SH-SY5Y (cell line): ENCODE data around the gene PBRM1.

Experiments used
- GATA2 ChIP-seq: IDR thresholded peaks from 2 replicates; pipeline ENCODE4 v1.6.1; 2011; ENCODE audit warnings: mild to moderate bottlenecking, low read depth, low read length
- GATA3 ChIP-seq: IDR thresholded peaks from 2 replicates; pipeline ENCODE4 v1.6.1; 2011; ENCODE audit warnings: low read depth, mild to moderate bottlenecking, low read length, moderate library complexity

The PBRM1 gene

DNA sequence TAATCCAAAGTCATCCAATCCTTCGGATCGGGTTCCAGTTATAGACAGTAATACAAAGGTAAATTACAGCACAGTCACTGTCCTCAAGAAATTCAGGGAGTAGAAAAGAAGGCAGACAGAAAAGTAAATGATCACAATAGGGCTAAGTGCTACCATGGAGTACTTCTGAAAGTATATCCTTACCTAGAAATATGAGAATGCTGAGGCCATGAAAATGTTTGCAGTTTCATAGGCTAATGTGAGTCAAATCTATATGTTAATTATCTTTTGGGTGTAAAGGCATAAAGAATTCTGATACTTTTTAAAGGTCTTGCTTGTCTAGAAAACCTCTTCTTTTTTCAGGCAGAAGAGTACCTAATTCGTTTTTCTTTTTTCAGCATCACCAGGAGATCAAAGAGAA, 29.8 kb downstream of the PBRM1 start:
- no peak for TF ChIP-seq GATA2
- no peak for TF ChIP-seq GATA3

DNA sequence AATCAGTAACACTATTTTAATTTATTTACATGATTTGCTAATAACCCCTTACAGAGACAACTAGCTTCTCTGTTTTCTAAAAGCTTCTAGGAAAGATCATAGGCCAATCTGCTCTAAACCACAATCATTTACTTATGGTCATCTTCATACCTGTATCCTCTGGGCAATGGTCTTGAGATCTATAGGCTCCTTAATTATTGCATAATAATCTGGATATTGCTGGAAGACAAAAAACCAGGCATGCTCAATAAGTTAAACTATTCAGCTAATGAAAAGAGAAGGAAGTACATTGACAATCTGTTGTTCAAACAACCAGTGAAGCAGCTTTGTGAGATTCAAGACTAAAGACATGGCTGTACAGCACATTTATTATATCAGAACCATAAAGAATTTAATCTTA, 34.1 kb downstream of the PBRM1 start:
- TF ChIP-seq GATA2, result no peak
- TF ChIP-seq GATA3, result no peak

- TF ChIP-seq GATA2, result no peak
- no peak for TF ChIP-seq GATA3
Measured at GRCh38 chr3:52650439-52650838, 35.3 kb downstream of the PBRM1 start.

DNA sequence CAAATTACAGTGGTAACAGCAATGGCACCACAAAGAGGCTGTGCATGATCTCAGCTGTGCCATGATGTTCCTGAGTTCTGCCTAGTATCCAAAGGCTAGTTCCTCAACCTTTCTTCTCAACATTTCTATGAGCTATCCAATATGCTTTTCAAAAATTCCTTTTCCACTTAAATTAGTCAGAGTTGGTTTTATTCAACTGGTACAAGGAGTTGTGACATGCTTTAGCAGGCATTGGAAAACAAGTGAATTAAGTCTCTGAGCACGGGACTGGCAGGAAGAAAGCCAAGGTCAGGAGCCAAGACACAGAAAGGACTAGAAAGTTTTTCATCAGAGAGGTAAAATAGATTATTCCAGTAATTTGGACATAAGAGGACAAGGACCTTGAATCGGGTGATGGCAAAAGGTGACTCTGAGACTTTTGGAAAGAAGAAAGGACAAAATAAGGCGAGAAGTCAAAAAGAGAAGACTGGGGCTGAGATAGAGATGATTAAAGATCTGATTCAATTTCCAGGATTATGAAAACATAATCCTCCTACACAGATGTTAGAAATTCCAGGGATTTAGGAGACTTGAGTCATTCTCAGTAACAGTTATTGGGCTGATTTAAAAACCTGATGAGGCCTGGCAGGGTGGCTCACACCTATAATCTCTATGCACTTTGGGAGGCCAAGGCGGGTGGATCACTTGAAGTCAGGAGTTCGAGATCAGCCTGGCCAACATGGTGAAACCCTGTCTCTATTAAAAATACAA, 36.1 kb downstream of the PBRM1 start:
- TF ChIP-seq GATA3 (no peak), GATA2 (no peak)

DNA sequence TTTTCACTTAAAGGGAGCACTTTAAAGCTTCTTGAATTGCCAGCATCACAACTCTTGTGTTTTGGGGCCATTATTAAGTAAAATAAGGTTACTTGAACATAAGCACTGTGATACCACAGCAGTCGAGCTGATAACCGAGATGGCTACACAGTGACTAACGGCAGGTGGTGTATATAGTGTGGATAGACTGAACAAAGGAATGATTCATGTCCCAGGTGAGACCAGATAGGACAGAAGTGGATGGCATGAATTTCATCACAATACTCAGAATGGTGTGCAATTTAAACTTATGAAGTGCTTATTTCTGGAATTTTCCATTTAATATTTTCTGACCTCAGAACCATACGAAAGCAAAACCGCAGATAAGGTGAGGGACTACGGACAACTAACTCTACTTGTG, 40.2 kb downstream of the PBRM1 start:
- TF ChIP-seq GATA2 (no peak), GATA3 (no peak)

- no peak for TF ChIP-seq GATA2
- TF ChIP-seq GATA3, result no peak
Measured at GRCh38 chr3:52636673-52637072, 49.0 kb downstream of the PBRM1 start.

DNA sequence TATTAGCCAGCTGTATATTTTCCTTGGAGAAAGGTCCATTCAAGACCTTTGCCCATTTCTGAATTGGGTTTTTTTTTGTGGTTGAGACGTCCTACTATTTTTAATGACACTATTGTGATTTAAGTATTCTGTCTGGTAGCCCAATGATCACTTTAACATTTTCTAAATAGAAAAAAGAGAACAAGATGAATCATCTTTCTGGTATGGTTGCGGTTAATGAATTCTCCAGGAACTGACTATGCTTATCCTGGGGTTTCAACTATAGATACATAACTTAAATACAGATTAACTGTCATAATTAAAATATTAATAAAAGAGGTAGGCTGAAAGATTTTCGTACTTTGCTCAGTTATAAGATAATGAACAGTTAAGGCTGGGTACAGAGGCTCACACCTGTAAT, 51.9 kb downstream of the PBRM1 start:
- TF ChIP-seq GATA2, result no peak

DNA sequence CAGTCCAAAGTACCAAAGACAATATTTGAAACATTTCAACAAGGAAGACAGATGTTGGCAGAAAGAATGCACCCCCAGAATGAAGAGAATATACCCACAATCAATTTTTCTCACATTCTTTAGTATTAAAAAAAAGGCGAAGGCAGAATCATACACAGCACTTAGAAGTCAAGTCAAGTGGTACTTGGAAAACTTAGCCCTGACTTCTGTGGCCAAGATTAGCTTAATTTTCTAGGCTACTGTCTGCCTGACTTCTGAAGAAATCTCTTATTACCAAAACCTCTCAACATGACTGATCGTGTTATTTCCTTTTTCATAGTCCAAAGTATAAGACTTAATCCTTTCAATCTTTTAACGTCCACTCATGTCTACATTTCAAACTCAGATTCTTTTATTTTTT, 60.7 kb downstream of the PBRM1 start:
- TF ChIP-seq GATA2 (no peak), GATA3 (no peak)

DNA sequence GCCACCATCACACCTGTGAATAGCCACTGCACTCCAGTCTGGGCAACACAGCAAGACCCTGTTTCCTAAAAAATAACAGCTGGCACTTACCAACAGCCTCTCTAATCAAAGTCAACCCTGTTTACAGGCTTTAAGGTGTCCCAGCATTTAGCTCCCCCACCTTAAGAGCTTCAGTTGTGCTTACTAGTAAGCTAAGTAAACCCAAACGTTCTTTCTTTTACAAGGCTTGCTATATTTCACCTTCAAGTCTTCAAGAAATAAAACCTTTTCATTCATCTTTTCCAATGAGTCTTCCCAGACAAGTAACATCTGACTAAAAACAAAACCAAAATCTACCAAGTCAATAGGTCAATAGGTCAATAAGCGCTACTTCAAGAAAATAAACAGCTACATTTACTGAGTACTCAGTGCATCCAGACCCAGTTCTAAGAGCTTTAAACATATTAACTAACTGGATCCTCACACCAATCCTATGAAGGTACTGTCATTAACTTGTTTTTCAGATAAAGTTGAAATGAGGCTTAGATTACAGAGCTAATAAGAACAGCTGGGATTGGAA, 62.4 kb downstream of the PBRM1 start:
- TF ChIP-seq GATA3, result no peak
- TF ChIP-seq GATA2, result no peak

- no peak for TF ChIP-seq GATA2
- no peak for TF ChIP-seq GATA3
Measured at GRCh38 chr3:52620580-52620979, 65.1 kb downstream of the PBRM1 start.

DNA sequence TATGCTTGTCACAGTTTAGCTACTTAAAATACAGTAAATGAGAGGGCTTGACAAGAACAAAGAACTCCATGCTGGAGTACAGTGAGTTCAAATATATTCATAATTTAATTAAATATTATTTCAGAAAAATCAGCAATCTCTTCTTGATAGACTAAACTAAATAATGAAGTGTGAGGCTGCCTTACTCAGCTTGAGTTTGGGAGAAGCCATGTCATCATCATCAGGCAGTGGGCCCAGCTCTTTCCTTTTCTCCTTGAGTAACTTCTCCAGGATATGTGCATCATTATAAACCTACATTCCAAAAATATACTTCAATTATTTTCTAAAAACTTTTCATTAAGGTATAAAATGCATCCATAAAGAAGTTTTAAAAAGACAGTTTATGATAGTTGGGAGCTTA, 70.5 kb downstream of the PBRM1 start:
- no peak for TF ChIP-seq GATA2
- TF ChIP-seq GATA3, result no peak

DNA sequence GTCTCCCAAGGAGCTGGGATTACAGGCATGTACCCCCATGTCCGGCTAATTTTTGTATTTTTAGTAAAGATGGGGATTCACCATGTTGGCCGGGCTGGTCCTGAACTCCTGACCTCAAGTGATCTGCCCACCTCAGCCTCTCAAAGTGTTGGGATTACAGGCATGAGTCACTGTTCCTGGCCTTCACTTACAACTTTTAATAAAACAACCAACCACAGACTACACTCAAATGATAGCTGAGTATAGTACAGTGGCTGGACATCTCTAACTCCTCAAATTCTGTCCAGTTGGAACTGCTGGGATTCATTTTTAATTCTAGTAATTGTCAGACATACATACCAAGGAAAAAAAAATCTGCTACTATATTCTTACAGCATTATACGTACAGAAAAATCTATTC, 71.0 kb downstream of the PBRM1 start:
- TF ChIP-seq GATA3 (no peak), GATA2 (no peak)

- TF ChIP-seq GATA3, result no peak
- TF ChIP-seq GATA2, result no peak
Measured at GRCh38 chr3:52609316-52609815, 76.3 kb downstream of the PBRM1 start.

DNA sequence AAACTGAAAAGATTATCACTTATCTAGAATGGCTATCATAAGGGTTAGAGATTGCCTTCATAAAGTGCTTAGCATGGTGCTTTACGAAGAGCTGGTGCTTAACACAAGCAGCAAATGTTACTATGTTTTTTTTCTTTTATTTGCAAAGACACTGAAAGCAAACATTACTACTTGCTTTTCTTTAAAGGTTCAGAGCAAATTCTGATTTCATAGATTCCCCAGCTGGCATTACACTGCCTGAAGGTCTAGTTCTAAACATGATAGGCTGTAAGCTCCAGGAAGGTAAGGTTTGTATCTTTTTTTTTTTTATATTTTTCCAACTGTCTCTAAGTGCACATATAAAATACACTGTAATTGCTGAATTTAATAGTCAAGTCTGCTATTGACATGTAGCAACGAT, 77.4 kb downstream of the PBRM1 start:
- TF ChIP-seq GATA2 (no peak), GATA3 (no peak)

GRCh38 chr3:52606373-52607085, 79.2 kb downstream of the PBRM1 start:
- no peak for TF ChIP-seq GATA2
- TF ChIP-seq GATA3, result no peak
